ENCODE data around the gene PRR33. TPM values are rescaled to one million over a fixed set of nuclear protein-coding genes. Genes with fewer than 3 reads are reported as not detected.
A peak's percentile ranks its signal among the peaks of the same experiment; 100 is the strongest.

The PRR33 gene
- polyA plus RNA-seq, 1 donor, result 0.67 TPM

DNA sequence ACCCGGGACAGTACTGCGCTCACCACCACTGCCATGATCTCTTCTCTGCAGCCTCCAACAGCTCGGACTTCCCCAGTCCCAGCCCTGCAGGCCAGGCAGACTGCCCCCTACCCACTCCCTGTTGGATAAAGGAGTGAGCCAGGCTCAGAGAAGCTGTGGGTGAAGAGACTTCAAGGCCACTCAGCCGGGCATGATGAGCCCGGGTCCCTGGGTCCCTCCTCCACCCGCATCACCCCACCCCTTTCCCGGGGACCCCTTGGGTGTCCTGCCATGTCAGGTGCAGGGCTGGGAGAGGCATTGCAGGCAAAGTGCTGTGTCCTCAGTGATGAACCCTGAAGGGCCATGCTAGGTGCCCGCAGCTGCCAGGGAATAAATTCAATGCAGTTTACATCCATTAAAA, 24.3 kb downstream of the PRR33 start:
- no peak for DNase-seq
- H3K27ac ChIP-seq (ENCODE audit: low read length), result no peak overlapping the region
- H3K9me3 ChIP-seq (ENCODE audit: control insufficient read depth, low read depth, low read length), result peaks cover 4% of the 10 kb centered on the region
- no peaks in the 10 kb centered on the region for H3K36me3 ChIP-seq (ENCODE audit: control insufficient read depth, insufficient read depth, low read length)
- peaks cover 33% of the 10 kb centered on the region for H3K27me3 ChIP-seq (ENCODE audit: control insufficient read depth, insufficient read depth, low read length)
- peaks cover 6% of the 10 kb centered on the region for H3K4me1 ChIP-seq (ENCODE audit: control insufficient read depth, insufficient read depth, low read length)
- WGBS (ENCODE audit: insufficient coverage, low lambda C conversion rate), result no CpG with 5 or more reads among the region's 8 CpGs
- no peak overlapping the region for H3K4me3 ChIP-seq (ENCODE audit: low read length)

DNA sequence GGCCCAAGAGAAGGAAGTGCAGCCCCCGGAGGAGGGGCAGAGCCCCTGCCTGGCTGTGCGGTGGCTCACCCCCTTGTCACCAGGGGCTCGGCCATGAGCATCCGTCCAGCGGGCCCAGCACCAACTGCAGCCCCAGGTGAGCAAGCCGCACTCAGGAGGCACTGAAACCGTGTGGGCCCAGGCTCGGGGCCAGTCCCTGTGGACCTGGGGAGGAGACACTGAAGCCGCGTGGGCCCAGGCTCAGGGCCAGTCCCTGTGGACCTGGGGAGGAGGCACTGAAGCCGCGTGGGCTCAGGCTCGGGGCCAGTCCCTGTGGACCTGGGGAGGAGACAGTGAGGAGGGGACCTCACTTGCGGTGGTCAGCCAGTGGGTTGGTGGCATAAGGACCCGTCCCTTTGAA, 24.9 kb downstream of the PRR33 start:
- Histone ChIP-seq H3K4me3 (ENCODE audit: low read length) (no peak overlapping the region), H3K9me3 (ENCODE audit: control insufficient read depth, low read depth, low read length) (peaks cover 4% of the 10 kb centered on the region), H3K36me3 (ENCODE audit: control insufficient read depth, insufficient read depth, low read length) (no peaks in the 10 kb centered on the region), H3K4me1 (ENCODE audit: control insufficient read depth, insufficient read depth, low read length) (peaks cover 6% of the 10 kb centered on the region), H3K27me3 (ENCODE audit: control insufficient read depth, insufficient read depth, low read length) (peaks cover 33% of the 10 kb centered on the region), H3K27ac (ENCODE audit: low read length) (no peak overlapping the region)
- no CpG with 5 or more reads among the region's 15 CpGs for WGBS (ENCODE audit: insufficient coverage, low lambda C conversion rate)
- DNase-seq, result no peak

DNA sequence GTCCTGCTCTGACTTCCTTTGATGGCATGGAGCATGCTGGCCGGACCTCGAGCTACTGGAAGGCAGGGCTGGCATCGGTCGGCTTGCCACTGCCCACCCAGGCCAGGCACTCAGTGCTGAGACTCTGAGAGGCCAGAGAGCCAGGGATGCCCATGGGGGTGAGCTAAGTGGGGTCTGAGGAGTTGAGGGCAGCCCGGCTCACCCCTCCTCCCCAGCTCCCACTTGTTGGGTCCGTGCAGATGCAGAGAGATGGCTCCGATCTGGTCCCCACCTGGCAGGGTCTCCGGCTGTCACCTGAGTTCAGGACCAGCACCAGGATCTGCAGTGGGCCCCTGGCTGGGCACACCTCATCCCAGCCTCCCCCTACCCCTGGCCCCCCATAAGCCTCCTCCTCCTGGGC, 25.5 kb downstream of the PRR33 start:
- no peak for DNase-seq
- Histone ChIP-seq H3K9me3 (ENCODE audit: control insufficient read depth, low read depth, low read length) (peaks cover 4% of the 10 kb centered on the region), H3K27me3 (ENCODE audit: control insufficient read depth, insufficient read depth, low read length) (peaks cover 31% of the 10 kb centered on the region), H3K4me1 (ENCODE audit: control insufficient read depth, insufficient read depth, low read length) (peaks cover 6% of the 10 kb centered on the region), H3K36me3 (ENCODE audit: control insufficient read depth, insufficient read depth, low read length) (no peaks in the 10 kb centered on the region), H3K4me3 (ENCODE audit: low read length) (no peak overlapping the region), H3K27ac (ENCODE audit: low read length) (no peak overlapping the region)
- WGBS (ENCODE audit: insufficient coverage, low lambda C conversion rate), result no CpG with 5 or more reads among the region's 8 CpGs

DNA sequence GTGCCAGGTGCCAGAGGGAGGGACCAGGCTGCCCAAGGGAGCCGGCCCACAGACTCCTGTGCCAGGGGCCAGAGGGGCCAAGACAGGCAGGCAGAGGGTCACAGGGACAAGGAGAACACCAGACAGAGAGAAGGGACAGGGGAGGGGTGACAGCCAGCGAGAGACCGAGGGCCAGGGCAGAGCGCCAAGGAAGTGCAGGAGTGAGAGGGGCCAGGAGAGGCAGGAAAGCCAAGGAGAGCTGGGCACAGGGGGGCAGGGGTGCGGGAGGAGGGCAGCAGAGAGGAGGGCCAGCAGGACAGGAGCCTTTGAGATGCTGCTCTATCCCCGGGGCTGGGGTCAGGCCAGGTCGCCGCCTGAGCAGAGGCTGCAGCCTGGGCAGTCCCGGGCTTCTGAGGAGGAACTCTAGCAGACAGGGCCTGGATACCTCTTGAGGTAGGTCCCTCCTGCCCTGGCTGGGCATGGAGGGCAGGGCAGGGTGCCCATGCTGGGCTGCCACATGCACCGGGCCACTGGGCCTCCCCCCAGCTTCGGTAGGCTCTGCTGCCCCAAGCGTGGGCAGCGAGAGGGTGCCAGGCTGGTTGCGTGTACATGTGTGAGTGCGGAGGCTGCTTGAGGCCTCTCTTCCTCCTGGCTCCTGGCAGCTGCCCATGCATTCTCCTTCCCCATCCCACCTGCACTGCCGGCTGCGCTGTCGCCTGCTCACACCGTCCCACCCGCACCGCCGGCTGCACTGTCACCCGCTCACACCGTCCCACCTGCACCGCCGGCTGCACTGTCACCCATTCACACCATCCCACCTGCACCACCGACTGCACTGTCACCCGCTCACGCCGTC, 26.6 kb downstream of the PRR33 start:
- Histone ChIP-seq H3K4me3 (ENCODE audit: low read length) (no peak overlapping the region), H3K9me3 (ENCODE audit: control insufficient read depth, low read depth, low read length) (no peaks in the 10 kb centered on the region), H3K27ac (ENCODE audit: low read length) (no peak overlapping the region), H3K4me1 (ENCODE audit: control insufficient read depth, insufficient read depth, low read length) (peaks cover 6% of the 10 kb centered on the region), H3K27me3 (ENCODE audit: control insufficient read depth, insufficient read depth, low read length) (peaks cover 19% of the 10 kb centered on the region), H3K36me3 (ENCODE audit: control insufficient read depth, insufficient read depth, low read length) (no peaks in the 10 kb centered on the region)
- DNase-seq, result no peak
- WGBS (ENCODE audit: insufficient coverage, low lambda C conversion rate), result no CpG with 5 or more reads among the region's 30 CpGs

DNA sequence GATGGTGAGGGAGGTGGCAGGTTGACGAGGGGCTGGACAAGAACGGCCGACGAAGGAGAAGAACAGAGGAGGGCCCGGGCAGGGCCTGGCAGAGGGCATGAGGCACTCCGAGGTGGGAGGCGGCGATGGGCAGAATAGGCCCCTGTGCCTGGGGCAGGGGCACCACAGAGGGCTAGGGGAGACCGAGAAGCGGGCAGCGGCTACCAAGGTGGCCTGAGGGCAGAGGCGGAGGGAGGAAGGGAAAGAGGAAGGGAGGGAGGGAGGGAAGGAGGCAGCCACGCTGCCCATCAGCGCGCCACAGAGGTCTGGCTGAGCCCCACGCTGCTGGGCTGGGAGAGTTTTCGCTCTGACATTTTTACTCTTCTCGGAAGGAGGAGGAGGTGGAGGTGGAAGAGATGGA, 27.5 kb downstream of the PRR33 start:
- peaks cover 6% of the 10 kb centered on the region for H3K4me1 ChIP-seq (ENCODE audit: control insufficient read depth, insufficient read depth, low read length)
- WGBS (ENCODE audit: insufficient coverage, low lambda C conversion rate), result 54% methylated on average over 3 of the region's 18 CpGs
- H3K36me3 ChIP-seq (ENCODE audit: control insufficient read depth, insufficient read depth, low read length), result no peaks in the 10 kb centered on the region
- H3K27me3 ChIP-seq (ENCODE audit: control insufficient read depth, insufficient read depth, low read length), result peaks cover 14% of the 10 kb centered on the region
- H3K4me3 ChIP-seq (ENCODE audit: low read length), result no peak overlapping the region
- DNase-seq, result no peak
- H3K27ac ChIP-seq (ENCODE audit: low read length), result no peak overlapping the region
- H3K9me3 ChIP-seq (ENCODE audit: control insufficient read depth, low read depth, low read length), result no peaks in the 10 kb centered on the region

DNA sequence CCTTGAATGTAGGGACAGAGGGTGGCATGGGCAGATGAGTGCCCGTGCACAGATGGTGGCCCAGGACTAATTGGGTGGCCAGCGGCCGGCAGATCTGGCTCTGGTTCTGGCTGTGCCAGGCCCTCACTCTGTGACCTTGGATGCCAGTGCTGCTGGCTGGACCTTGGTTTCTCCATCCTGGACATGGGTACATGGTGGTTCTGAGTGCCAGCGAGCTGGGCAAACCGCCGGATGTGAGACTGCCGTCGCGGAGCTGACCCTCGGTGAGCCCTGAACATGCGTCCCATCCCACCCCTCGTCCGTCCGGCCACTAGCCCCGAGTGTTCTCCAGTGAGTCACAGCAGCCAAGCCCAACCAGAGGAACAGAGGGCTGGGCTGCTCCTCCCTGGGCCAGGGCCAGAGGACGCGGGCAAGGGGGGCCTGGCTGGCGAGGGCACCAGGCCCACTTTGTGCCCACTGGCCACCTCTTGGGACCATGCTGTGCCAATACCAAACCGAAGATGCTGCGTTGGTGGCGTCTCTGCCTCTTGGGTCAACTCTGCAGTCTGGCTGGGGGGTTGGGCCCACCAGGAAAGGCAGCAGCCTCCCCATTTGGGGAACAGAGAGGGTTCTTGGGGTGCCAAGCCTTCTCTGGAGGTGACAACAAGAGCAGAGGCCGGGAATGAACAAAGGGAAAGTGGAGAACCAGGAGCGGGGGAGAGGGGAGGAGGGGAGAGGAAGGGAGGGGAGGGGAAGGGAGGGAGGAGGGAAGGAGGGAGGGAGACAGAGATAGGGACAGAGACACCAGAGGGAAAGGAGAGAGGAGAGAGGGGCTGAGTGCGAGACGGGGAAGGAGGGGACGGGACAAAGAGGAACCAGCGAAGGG, 28.1 kb downstream of the PRR33 start:
- no CpG with 5 or more reads among the region's 27 CpGs for WGBS (ENCODE audit: insufficient coverage, low lambda C conversion rate)
- DNase-seq, result peak in 1 of 2 donors; percentile 38
- Histone ChIP-seq H3K27me3 (ENCODE audit: control insufficient read depth, insufficient read depth, low read length) (peaks cover 14% of the 10 kb centered on the region), H3K4me1 (ENCODE audit: control insufficient read depth, insufficient read depth, low read length) (peaks cover 6% of the 10 kb centered on the region), H3K4me3 (ENCODE audit: low read length) (no peak overlapping the region), H3K36me3 (ENCODE audit: control insufficient read depth, insufficient read depth, low read length) (no peaks in the 10 kb centered on the region), H3K9me3 (ENCODE audit: control insufficient read depth, low read depth, low read length) (no peaks in the 10 kb centered on the region), H3K27ac (ENCODE audit: low read length) (no peak overlapping the region)

DNA sequence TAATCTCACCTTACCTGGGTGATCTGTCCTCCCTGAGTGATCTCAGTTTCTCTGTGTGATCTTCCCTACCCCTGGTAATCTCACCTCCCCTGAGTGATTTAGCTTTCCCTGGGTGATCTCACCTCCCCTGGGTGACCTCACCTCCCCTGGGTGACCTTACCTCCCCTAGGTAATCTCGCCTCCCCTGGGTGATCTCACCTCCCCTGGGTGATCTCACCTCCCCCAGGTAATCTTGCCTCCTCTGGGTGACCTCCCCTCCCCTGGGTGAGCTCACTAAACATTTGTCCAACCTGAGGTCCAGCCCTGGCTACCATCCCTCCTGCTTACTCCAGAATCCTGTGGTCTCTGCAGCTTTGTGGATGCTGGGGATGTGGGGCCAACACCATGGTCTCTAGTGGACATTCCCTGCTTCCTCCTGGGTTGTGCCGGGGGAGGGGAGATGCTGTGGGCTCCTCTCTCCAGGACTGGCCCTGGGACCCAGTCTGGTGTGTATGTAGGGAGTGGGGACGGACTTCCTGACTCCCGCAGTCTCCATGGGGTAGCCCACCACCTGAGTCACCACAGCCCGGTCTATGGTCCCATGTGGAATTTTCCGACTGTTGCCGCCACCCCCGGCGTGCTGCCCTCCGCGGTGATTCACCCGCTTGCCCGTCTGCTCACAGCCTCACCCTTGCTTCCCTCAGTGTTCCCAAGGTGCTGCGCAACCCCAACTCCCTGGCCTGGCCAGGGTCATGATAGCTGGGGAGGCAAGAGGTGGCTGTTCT, 28.9 kb downstream of the PRR33 start:
- H3K27me3 ChIP-seq (ENCODE audit: control insufficient read depth, insufficient read depth, low read length), result peaks cover 14% of the 10 kb centered on the region
- no peak overlapping the region for H3K27ac ChIP-seq (ENCODE audit: low read length)
- DNase-seq, result no peak
- no peak overlapping the region for H3K4me3 ChIP-seq (ENCODE audit: low read length)
- peaks cover 6% of the 10 kb centered on the region for H3K4me1 ChIP-seq (ENCODE audit: control insufficient read depth, insufficient read depth, low read length)
- H3K9me3 ChIP-seq (ENCODE audit: control insufficient read depth, low read depth, low read length), result no peaks in the 10 kb centered on the region
- WGBS (ENCODE audit: insufficient coverage, low lambda C conversion rate), result no CpG with 5 or more reads among the region's 14 CpGs
- H3K36me3 ChIP-seq (ENCODE audit: control insufficient read depth, insufficient read depth, low read length), result no peaks in the 10 kb centered on the region

DNA sequence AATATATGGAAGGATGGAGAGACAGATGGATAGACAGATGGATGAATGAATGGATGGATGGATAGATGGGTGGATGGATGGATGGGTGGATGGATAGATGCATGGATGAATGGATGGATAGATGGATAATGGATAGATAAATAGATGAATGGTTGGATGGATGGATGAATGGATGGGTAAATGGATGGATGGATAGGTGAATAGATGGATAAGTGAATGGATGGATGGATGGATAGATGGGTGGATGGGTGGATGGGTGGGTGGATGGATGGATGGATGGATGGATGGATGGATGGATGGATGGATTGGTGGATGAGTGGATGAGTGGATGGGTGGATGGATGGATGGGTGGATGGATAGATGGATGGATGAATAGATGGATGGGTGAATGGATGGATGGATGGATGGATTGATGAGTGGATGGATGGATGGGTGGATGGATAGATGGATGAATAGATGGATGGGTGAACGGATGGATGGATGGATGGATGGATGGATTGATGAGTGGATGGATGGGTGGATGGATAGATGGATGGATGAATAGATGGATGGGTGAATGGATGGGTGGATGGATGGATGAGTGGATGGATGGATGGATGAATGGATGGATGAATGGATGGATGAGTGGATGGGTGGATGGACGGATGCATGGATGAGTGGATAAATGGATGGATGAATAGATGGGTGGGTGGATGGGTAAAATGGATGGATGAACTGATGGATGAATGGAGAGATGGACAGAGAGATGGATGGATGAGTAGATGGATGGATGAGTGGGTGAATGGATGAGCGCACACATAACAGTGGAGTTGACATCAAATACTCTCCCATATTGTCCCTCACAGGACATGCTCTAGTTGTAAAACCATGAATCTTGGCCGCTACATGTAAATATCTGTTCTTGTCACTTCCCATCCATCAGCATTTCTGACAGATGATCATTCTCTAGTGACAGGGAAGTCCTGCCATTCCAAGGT, 30.0 kb downstream of the PRR33 start:
- no peaks in the 10 kb centered on the region for H3K9me3 ChIP-seq (ENCODE audit: control insufficient read depth, low read depth, low read length)
- no peak overlapping the region for H3K27ac ChIP-seq (ENCODE audit: low read length)
- H3K4me3 ChIP-seq (ENCODE audit: low read length), result no peak overlapping the region
- DNase-seq, result no peak
- no peaks in the 10 kb centered on the region for H3K36me3 ChIP-seq (ENCODE audit: control insufficient read depth, insufficient read depth, low read length)
- peaks cover 14% of the 10 kb centered on the region for H3K27me3 ChIP-seq (ENCODE audit: control insufficient read depth, insufficient read depth, low read length)
- peaks cover 6% of the 10 kb centered on the region for H3K4me1 ChIP-seq (ENCODE audit: control insufficient read depth, insufficient read depth, low read length)
- WGBS (ENCODE audit: insufficient coverage, low lambda C conversion rate), result 94% methylated on average over 2 of the region's 4 CpGs

DNA sequence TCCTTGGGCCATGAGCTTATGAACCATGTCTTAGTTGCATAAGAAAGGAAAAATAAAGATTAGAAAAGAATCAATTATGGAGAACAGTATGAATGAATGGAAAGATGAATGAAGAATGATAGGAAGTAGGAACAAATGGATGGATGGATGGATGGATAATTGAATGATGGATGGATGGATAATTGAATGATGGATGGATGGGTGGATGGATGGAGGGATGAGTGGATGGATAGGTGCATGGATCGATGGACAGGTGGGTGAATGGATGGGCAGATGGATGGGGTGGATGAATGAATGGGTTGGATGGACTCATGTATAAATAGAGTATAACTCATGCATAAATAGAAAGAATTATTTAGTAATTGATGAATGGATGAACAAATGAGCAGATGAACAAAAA, 31.6 kb downstream of the PRR33 start:
- H3K4me3 ChIP-seq (ENCODE audit: low read length), result no peak overlapping the region
- peaks cover 14% of the 10 kb centered on the region for H3K27me3 ChIP-seq (ENCODE audit: control insufficient read depth, insufficient read depth, low read length)
- WGBS (ENCODE audit: insufficient coverage, low lambda C conversion rate), result no CpG with 5 or more reads among the region's 1 CpG
- H3K36me3 ChIP-seq (ENCODE audit: control insufficient read depth, insufficient read depth, low read length), result no peaks in the 10 kb centered on the region
- peaks cover 6% of the 10 kb centered on the region for H3K4me1 ChIP-seq (ENCODE audit: control insufficient read depth, insufficient read depth, low read length)
- H3K27ac ChIP-seq (ENCODE audit: low read length), result no peak overlapping the region
- no peak for DNase-seq
- no peaks in the 10 kb centered on the region for H3K9me3 ChIP-seq (ENCODE audit: control insufficient read depth, low read depth, low read length)

Measured in large intestine (tissue), 3 donors.